GM21576 (cell line): ENCODE data around the gene DRG2.
A peak's percentile ranks its signal among the peaks of the same experiment; 100 is the strongest.

Experiments
- ATAC-seq: cut with Tn5 transposase; IDR thresholded peaks from one replicate; pipeline ENCODE4 v1.9.1; 2021; ENCODE audit warnings: mild to moderate bottlenecking, moderate library complexity; ENCODE audit not compliant: unreplicated experiment

DRG2 gene

GRCh38 chr17:18087610-18088491, at the start of gene DRG2:
Gene DRG2, plus strand, starts transcription at chr17:18087948. Its CDS starts 76 bp downstream, at chr17:18088024.
- ATAC-seq: peak; percentile 71

- ATAC-seq: no peak
Observed at GRCh38 chr17:18038149-18038850, 49.4 kb upstream of the DRG2 start.

GRCh38 chr17:18038861-18039534, 48.8 kb upstream of the DRG2 start, which contains the start of the genes ATPAF2 and GID4:
Gene ATPAF2, minus strand, starts transcription at chr17:18039168. Its CDS starts 155 bp downstream, at chr17:18039013.
Gene GID4, plus strand, starts transcription at chr17:18039408. Its CDS starts 57 bp downstream, at chr17:18039465.
- peak; percentile 82 for ATAC-seq

- peak; percentile 2 for ATAC-seq
Observed at GRCh38 chr17:18039535-18040260, 48.0 kb upstream of the DRG2 start.

GRCh38 chr17:18040261-18040858, 47.4 kb upstream of the DRG2 start:
- ATAC-seq: no peak

- ATAC-seq: no peak
Observed at GRCh38 chr17:18041776-18042175, 46.0 kb upstream of the DRG2 start.

GRCh38 chr17:18042983-18043382, 44.8 kb upstream of the DRG2 start:
- no peak for ATAC-seq

GRCh38 chr17:18043491-18043890, 44.3 kb upstream of the DRG2 start:
- ATAC-seq: no peak

- no peak for ATAC-seq
Observed at GRCh38 chr17:18044609-18045008, 43.1 kb upstream of the DRG2 start.

GRCh38 chr17:18045691-18046350, 41.9 kb upstream of the DRG2 start:
- no peak for ATAC-seq

- no peak for ATAC-seq
Observed at GRCh38 chr17:18055597-18055996, 32.2 kb upstream of the DRG2 start.

- ATAC-seq: no peak
Observed at GRCh38 chr17:18056214-18056613, 31.5 kb upstream of the DRG2 start.

GRCh38 chr17:18059283-18059682, 28.5 kb upstream of the DRG2 start:
- no peak for ATAC-seq

GRCh38 chr17:18064053-18064452, 23.7 kb upstream of the DRG2 start:
- no peak for ATAC-seq

GRCh38 chr17:18065546-18065945, 22.2 kb upstream of the DRG2 start:
- no peak for ATAC-seq

- no peak for ATAC-seq
Observed at GRCh38 chr17:18066866-18067265, 20.9 kb upstream of the DRG2 start.

- no peak for ATAC-seq
Observed at GRCh38 chr17:18069101-18069500, 18.6 kb upstream of the DRG2 start.

- ATAC-seq: no peak
Observed at GRCh38 chr17:18070861-18071340, 16.8 kb upstream of the DRG2 start.

GRCh38 chr17:18071751-18072150, 16.0 kb upstream of the DRG2 start:
- ATAC-seq: no peak
